Sigmoid colon (tissue), 7 donors: ENCODE data around the gene FADS3. TPM values are rescaled to one million over a fixed set of nuclear protein-coding genes. Genes with fewer than 3 reads are reported as not detected.

Source experiments
- DNase-seq: peaks from one replicate; pipeline ENCODE4 v3.0.0-alpha.2; 2019
- H3K27ac ChIP-seq, 4 donors: fragments of 200-600 bp; sonication (generic); one replicate each; pipeline ENCODE4 v1.5.1; 2016 to 2019; ENCODE audit warnings: mild to moderate bottlenecking in 1 of 4
- H3K27me3 ChIP-seq, 3 donors: fragments of 200-600 bp; sonication (generic); one replicate each; pipeline ENCODE4 v1.5.1; 2019; ENCODE audit warnings: mild to moderate bottlenecking in 1 of 3
- H3K36me3 ChIP-seq, 4 donors: fragments of 200-600 bp; sonication (generic); one replicate each; pipeline ENCODE4 v1.5.1; 2016 to 2019
- H3K4me1 ChIP-seq, 4 donors: fragments of 200-600 bp; sonication (generic); one replicate each; pipeline ENCODE4 v1.5.1; 2017 to 2019
- H3K4me3 ChIP-seq, 4 donors: fragments of 200-600 bp; sonication (generic); one replicate each; pipeline ENCODE4 v1.5.1; 2017 to 2019; ENCODE audit warnings: mild to moderate bottlenecking in 2 of 4, moderate library complexity in 1 of 4
- H3K9me3 ChIP-seq, 4 donors: fragments of 200-600 bp in 3 of 4; sonication (generic) in 3 of 4; one replicate each; pipeline versions ENCODE4 v1.5.1 to v1.6.1; 2013 to 2019
- CTCF ChIP-seq, 4 experiments: fragments of 450-650 bp in 3 of 4; fragments of 200-600 bp in 1 of 4; IDR thresholded peaks; one replicate each; pipeline ENCODE4 v1.5.1; 2016 to 2019; ENCODE audit warnings: antibody characterized with exemption in 4 of 4, mild to moderate bottlenecking in 3 of 4, moderate library complexity in 2 of 4
- EP300 ChIP-seq, 4 donors: sonication (generic); formaldehyde crosslinking; IDR thresholded peaks; one replicate each; pipeline ENCODE4 v1.6.1; 2017; ENCODE audit warnings: antibody characterized with exemption in 4 of 4
- POLR2A ChIP-seq, 2 donors: fragments of 450-650 bp; IDR thresholded peaks; one replicate each; pipeline ENCODE4 v1.6.1; 2016; ENCODE audit warnings: antibody characterized with exemption in 2 of 2, mild to moderate bottlenecking in 2 of 2, moderate library complexity in 2 of 2
- POLR2AphosphoS5 ChIP-seq, 4 donors: sonication (generic); formaldehyde crosslinking; IDR thresholded peaks; one replicate each; pipeline ENCODE4 v1.6.1; 2017; ENCODE audit warnings: antibody characterized with exemption in 4 of 4
- WGBS, 2 donors: extraction: QIAGEN DNeasy Blood & Tissue Kit; methylation state at CpG; one replicate each; pipeline ENCODE4 v1.1.7; 2013; 5-methylcytosine and 5-hydroxymethylcytosine counted together
- intact Hi-C: fragments of 100-400 bp; cut with DNase I; formaldehyde crosslinking; loops from one replicate; pipeline ENCODE4 v1.15.1; 2023
- polyA plus RNA-seq, 3 donors: library from polyadenylated mRNA; stranded (reverse); fragments of 200-250 nt; gene quantifications; one replicate each; pipeline ENCODE4 v1.2.3, GENCODE V29; 2013
- total RNA-seq, 4 donors: library from RNA; depleted of rRNA; stranded (reverse); fragments of >200 nt; gene quantifications; one replicate each; pipeline ENCODE4 v1.1.0, GENCODE V29; 2016
- donor health status: healthy with polysubstance abuse.
- donor health status: Bipolar disorder and iron deficiency.
- donor health status: healthy.

Gene FADS3
- total and polyA plus RNA-seq, 7 donors: 1.4 to 57.9 (median 21.5) TPM

GRCh38 chr11:61927501-61927900 is 36.2 kb upstream of the FADS3 start:
- no peak overlapping the region for H3K4me3 ChIP-seq
- TF ChIP-seq CTCF (IDR thresholded peaks at IDR 0.05): no peak
- TF ChIP-seq POLR2A (IDR thresholded peaks at IDR 0.05): no peak
- no peak for TF ChIP-seq EP300 (IDR thresholded peaks at IDR 0.05)
- TF ChIP-seq POLR2AphosphoS5 (IDR thresholded peaks at IDR 0.05): no peak
- DNase-seq: no peak
- H3K27ac ChIP-seq: no peak overlapping the region
- intact Hi-C loops: no loop called here
- 93 to 98% methylated on average over 1 of the region's 1 CpG for WGBS, 2 donors
- peaks cover 0 to 9% (median 2%) of the 10 kb centered on the region in 4 donors for H3K4me1 ChIP-seq
- no peaks in the 10 kb centered on the region for H3K36me3 ChIP-seq
- H3K27me3 ChIP-seq: no peaks in the 10 kb centered on the region
- no peaks in the 10 kb centered on the region for H3K9me3 ChIP-seq

GRCh38 chr11:61926235-61926634 is 34.9 kb upstream of the FADS3 start:
- TF ChIP-seq EP300 (IDR thresholded peaks at IDR 0.05) (no peak), CTCF (IDR thresholded peaks at IDR 0.05) (no peak), POLR2A (IDR thresholded peaks at IDR 0.05) (no peak), POLR2AphosphoS5 (IDR thresholded peaks at IDR 0.05) (no peak)
- 93 to 95% methylated on average over 3 of the region's 3 CpGs for WGBS, 2 donors
- DNase-seq: no peak
- intact Hi-C loops: no loop called here
- H3K9me3 ChIP-seq: no peaks in the 10 kb centered on the region
- H3K27ac ChIP-seq: no peak overlapping the region
- H3K27me3 ChIP-seq: no peaks in the 10 kb centered on the region
- no peak overlapping the region for H3K4me3 ChIP-seq
- no peaks in the 10 kb centered on the region for H3K36me3 ChIP-seq
- peaks cover 0 to 9% (median 3%) of the 10 kb centered on the region in 4 donors for H3K4me1 ChIP-seq

- TF ChIP-seq EP300 (IDR thresholded peaks at IDR 0.05): no peak
- TF ChIP-seq POLR2AphosphoS5 (IDR thresholded peaks at IDR 0.05): no peak
- TF ChIP-seq POLR2A (IDR thresholded peaks at IDR 0.05): no peak
- TF ChIP-seq CTCF (IDR thresholded peaks at IDR 0.05): no peak
- 92 to 93% methylated on average over 2 of the region's 2 CpGs for WGBS, 2 donors
- Histone ChIP-seq H3K4me1 (peaks cover 0 to 9% (median 3%) of the 10 kb centered on the region in 4 donors), H3K9me3 (no peaks in the 10 kb centered on the region), H3K4me3 (no peak overlapping the region), H3K27ac (peak overlapping the region in 1 of 4 donors; percentile 14), H3K27me3 (no peaks in the 10 kb centered on the region), H3K36me3 (no peaks in the 10 kb centered on the region)
- intact Hi-C loops: no loop called here
- no peak for DNase-seq
Measured at GRCh38 chr11:61925736-61926135, 34.4 kb upstream of the FADS3 start.

- no peak for TF ChIP-seq CTCF (IDR thresholded peaks at IDR 0.05)
- no peak for TF ChIP-seq EP300 (IDR thresholded peaks at IDR 0.05)
- no peak for TF ChIP-seq POLR2A (IDR thresholded peaks at IDR 0.05)
- no peak for TF ChIP-seq POLR2AphosphoS5 (IDR thresholded peaks at IDR 0.05)
- H3K27me3 ChIP-seq: peaks cover 0 to 11% (median 8%) of the 10 kb centered on the region in 3 donors
- H3K27ac ChIP-seq: peak overlapping the region; percentile 70 to 85 (median 72)
- peaks cover 0 to 13% (median 5%) of the 10 kb centered on the region in 4 donors for H3K4me1 ChIP-seq
- no peaks in the 10 kb centered on the region for H3K36me3 ChIP-seq
- 74 to 76% methylated on average over 6 of the region's 6 CpGs for WGBS, 2 donors
- H3K4me3 ChIP-seq: no peak overlapping the region
- H3K9me3 ChIP-seq: no peaks in the 10 kb centered on the region
- intact Hi-C loops: no loop called here
- no peak for DNase-seq
Measured at GRCh38 chr11:61924064-61924455, 32.7 kb upstream of the FADS3 start.
